ENCODE measurements around the gene HOXA13. TPM values are rescaled to one million over a fixed set of nuclear protein-coding genes. Genes with fewer than 3 reads are reported as not detected.

HOXA13 gene
- total RNA-seq, 4 donors from 2014 or later, result not detected

DNA sequence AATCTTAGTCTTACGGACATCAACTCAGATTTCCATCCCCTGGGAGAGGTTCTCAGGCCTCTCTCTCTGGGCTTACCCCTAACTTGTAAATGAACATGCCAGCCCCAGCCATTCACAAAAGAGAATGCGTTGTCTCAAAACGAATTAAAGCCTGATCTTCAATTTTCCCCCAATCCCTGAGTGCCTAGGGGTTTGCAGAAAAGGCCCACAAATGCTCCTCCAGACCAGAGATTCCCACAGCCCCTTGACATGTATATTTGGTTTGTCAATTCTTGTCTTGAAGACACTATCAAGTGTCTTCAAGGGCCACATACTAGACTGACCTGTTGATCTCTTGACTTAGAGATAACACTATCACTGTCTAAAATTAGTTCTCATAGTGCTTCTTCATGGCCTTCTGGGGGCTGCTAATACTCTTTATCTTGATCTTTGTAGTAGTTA, 11.9 kb upstream of the HOXA13 start:
- Histone ChIP-seq H3K27me3 (peaks cover 0 to 100% (median 45%) of the 10 kb centered on the region in 4 donors), H3K27ac (replicated peaks in 1 of 4) (no peak overlapping the region), H3K9me3 (no peaks in the 10 kb centered on the region), H3K4me1 (peaks cover 16 to 28% (median 22%) of the 10 kb centered on the region in 4 donors), H3K4me3 (no peak overlapping the region), H3K36me3 (no peaks in the 10 kb centered on the region)
- intact Hi-C loops (cut with DNase I), result loop anchor here (5.0 kb wide), 1 partner anchor 366 kb away; no protein-coding TSS in a partner anchor
- WGBS, result 32% methylated on average over 3 of the region's 3 CpGs
- no peak for DNase-seq (ENCODE audit: extremely low spot score)
- TF ChIP-seq, protein P1, sequence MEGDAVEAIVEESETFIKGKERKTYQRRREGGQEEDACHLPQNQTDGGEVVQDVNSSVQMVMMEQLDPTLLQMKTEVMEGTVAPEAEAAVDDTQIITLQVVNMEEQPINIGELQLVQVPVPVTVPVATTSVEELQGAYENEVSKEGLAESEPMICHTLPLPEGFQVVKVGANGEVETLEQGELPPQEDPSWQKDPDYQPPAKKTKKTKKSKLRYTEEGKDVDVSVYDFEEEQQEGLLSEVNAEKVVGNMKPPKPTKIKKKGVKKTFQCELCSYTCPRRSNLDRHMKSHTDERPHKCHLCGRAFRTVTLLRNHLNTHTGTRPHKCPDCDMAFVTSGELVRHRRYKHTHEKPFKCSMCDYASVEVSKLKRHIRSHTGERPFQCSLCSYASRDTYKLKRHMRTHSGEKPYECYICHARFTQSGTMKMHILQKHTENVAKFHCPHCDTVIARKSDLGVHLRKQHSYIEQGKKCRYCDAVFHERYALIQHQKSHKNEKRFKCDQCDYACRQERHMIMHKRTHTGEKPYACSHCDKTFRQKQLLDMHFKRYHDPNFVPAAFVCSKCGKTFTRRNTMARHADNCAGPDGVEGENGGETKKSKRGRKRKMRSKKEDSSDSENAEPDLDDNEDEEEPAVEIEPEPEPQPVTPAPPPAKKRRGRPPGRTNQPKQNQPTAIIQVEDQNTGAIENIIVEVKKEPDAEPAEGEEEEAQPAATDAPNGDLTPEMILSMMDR (IDR thresholded peaks at IDR 0.05), result no peak
- TF ChIP-seq EP300 (IDR thresholded peaks at IDR 0.05), result no peak
- TF ChIP-seq POLR2A (IDR thresholded peaks at IDR 0.05; ENCODE audit: low read depth), result no peak
- TF ChIP-seq POLR2AphosphoS5 (IDR thresholded peaks at IDR 0.05), result no peak

DNA sequence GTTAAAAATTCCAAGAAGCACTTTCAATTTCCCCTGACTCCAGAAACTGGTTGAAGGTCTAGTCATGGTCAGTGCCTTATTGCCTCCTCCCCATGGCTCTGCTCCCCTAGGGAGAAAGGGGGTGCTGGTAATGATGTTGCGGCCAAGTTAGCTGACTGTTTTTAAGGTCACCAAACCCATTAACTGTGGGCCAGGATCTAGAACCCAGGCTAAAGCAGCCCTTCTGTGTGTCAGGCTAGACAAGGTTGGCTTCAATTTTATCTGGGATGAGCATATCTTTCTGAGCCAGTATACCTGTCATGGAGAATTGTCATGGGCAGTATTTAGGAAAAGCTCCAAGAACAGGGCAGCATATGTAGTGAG, 11.2 kb upstream of the HOXA13 start:
- Histone ChIP-seq H3K4me3 (peak overlapping the region in 1 of 4 donors; percentile 49), H3K9me3 (no peaks in the 10 kb centered on the region), H3K27ac (replicated peaks in 1 of 4) (no peak overlapping the region), H3K36me3 (no peaks in the 10 kb centered on the region), H3K4me1 (peaks cover 16 to 28% (median 22%) of the 10 kb centered on the region in 4 donors), H3K27me3 (peaks cover 0 to 100% (median 48%) of the 10 kb centered on the region in 4 donors)
- no peak for TF ChIP-seq POLR2A (IDR thresholded peaks at IDR 0.05; ENCODE audit: low read depth)
- TF ChIP-seq, protein P1 (IDR thresholded peaks at IDR 0.05), result no peak
- TF ChIP-seq EP300 (IDR thresholded peaks at IDR 0.05), result no peak
- TF ChIP-seq POLR2AphosphoS5 (IDR thresholded peaks at IDR 0.05), result no peak
- DNase-seq (ENCODE audit: extremely low spot score), result no peak
- WGBS, result no CpG with 5 or more reads among the region's 1 CpG
- intact Hi-C loops (cut with DNase I), result loop anchor here (5.0 kb wide), 1 partner anchor 366 kb away; no protein-coding TSS in a partner anchor

- H3K9me3 ChIP-seq, result no peaks in the 10 kb centered on the region
- no peak for DNase-seq (ENCODE audit: extremely low spot score)
- intact Hi-C loops (cut with DNase I), result loop anchor here (5.0 kb wide), 1 partner anchor 367 kb away; no protein-coding TSS in a partner anchor
- no peaks in the 10 kb centered on the region for H3K36me3 ChIP-seq
- TF ChIP-seq, protein P1 (IDR thresholded peaks at IDR 0.05), result peak; percentile 53 to 90 (median 70)
- TF ChIP-seq POLR2A (IDR thresholded peaks at IDR 0.05; ENCODE audit: low read depth), result no peak
- peaks cover 3 to 100% (median 53%) of the 10 kb centered on the region in 4 donors for H3K27me3 ChIP-seq
- H3K4me1 ChIP-seq, result peaks cover 17 to 33% (median 23%) of the 10 kb centered on the region in 4 donors
- WGBS, result 12% methylated on average over 26 of the region's 32 CpGs
- H3K27ac ChIP-seq (replicated peaks in 1 of 4), result no peak overlapping the region
- peak overlapping the region; percentile 29 to 49 (median 42) for H3K4me3 ChIP-seq
Measured at GRCh38 chr7:27210441-27211083, 10.7 kb upstream of the HOXA13 start.

DNA sequence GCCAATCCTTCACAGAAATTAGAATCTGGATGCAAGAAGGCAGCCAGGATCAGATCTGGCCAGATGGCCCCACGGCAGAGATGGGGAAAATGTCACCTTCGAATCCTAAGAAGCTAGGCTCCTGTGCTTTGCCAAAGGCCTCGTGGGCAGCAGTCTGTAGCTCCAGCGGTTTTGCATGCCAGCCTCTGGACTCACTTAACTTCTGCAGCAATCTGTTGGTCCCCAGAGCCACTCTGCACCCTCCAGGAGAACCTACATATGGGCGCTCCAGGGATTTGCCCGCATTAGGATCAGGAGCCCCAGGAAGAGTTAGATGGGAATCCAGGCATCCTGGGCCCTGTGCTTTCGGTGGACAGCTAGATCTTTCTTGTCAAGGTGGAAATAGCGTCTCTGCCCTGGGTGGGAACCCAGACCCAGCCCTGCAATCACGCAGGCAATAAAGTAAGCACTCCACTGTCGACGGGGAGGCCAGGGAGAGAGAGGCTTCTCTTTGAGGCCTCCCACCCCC, 10.1 kb upstream of the HOXA13 start:
- TF ChIP-seq POLR2A (IDR thresholded peaks at IDR 0.05; ENCODE audit: low read depth) (no peak), EP300 (IDR thresholded peaks at IDR 0.05) (no peak)
- TF ChIP-seq, protein P1 (IDR thresholded peaks at IDR 0.05), result no peak
- Histone ChIP-seq H3K4me1 (peaks cover 23 to 39% (median 29%) of the 10 kb centered on the region in 4 donors), H3K27me3 (peaks cover 6 to 100% (median 59%) of the 10 kb centered on the region in 4 donors), H3K36me3 (no peaks in the 10 kb centered on the region), H3K27ac (replicated peaks in 1 of 4) (no peak overlapping the region), H3K9me3 (no peaks in the 10 kb centered on the region), H3K4me3 (peak overlapping the region in 2 of 4 donors; percentile 40 to 44)
- intact Hi-C loops (cut with DNase I), result loop anchor here (5.0 to 10.0 kb wide), 2 partner anchors 367 to 575 kb away; no protein-coding TSS in a partner anchor
- 58% methylated on average over 11 of the region's 11 CpGs for WGBS
- DNase-seq (ENCODE audit: extremely low spot score), result no peak
